ENCODE results near the gene PGM1.

PGM1 gene

DNA sequence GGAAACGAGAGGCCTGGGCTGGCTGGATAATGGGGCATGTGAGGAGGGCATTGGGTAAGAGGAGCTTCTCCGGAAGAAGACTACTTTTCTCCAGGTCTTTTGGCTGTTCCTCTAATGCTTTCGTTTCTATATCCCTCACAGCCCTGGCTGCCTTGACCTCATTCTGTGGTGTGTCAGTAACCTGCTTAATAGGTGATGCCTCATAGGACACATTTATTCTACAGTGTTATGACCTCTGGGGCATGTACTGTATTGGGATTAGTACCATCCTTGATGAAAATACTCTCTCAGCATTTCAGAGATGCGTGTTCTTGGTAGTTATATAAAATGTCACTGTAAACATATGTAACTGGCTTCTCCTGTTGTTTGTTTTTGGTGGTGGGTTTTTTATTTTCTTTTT, 40.1 kb downstream of the PGM1 start:
- no peak for DNase-seq (ENCODE audit: low read depth in 2 of 2)

- DNase-seq (ENCODE audit: low read depth in 2 of 2) = no peak
Measured at GRCh38 chr1:63634471-63634870, 41.3 kb downstream of the PGM1 start.

DNA sequence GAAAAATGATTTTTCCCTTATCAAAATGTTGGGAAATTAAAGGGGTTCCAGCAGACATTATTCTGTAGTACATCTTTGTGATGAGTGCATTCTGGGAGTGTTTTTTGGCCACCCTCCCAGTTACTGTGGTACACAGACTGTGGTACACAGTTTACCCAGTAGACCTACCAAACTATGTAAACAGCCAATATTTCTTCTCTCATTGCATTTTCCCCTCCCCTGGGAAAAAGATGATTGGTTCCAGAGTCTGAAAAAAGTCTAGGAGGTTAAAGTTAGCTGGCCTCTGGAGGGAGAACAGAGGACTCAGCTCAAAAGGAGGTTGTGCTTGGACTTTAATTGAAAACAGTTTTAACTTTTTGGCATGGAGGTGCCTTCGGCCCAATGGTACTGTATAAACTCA, 42.5 kb downstream of the PGM1 start:
- DNase-seq (ENCODE audit: low read depth in 2 of 2) = no peak

DNA sequence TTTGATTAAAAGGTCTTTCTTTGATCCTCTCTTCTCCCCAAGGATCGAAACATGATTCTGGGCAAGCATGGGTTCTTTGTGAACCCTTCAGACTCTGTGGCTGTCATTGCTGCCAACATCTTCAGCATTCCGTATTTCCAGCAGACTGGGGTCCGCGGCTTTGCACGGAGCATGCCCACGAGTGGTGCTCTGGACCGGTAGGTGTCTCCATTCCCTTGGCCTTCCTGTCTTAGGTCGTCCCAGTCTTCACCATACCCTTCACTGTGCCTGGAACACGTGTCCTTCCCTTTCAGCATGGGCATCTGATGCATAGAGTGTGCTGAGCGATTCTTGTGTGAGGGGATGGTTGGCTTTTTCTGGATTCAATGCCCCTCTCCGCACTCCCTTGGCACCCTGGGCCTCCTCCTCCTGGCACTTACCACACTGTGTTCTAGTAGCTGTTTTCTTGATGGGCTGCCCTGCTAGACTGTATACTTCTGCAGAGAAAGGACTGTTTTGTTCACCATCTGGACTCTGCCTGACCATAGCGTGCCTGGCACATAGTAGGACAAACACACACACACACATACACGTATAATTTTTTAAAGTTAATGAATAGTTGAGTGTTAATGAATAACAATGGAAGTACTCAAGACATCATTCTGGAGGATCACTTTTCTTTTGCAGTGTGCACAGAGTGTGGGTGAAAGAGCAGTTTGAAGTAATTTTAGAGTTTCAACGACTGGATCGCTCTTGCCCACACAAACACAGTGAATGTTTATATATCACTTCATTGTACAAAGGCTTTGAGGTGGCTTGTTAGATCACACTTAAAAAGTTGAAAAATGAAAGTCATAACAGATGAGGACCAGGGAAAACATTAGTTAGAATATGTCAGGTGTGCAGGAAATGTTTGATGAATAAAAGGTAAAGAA, 43.2 kb downstream of the PGM1 start:
- no peak for DNase-seq (ENCODE audit: low read depth in 2 of 2)

GRCh38 chr1:63638471-63638870, 45.3 kb downstream of the PGM1 start:
- DNase-seq (ENCODE audit: low read depth in 2 of 2) = no peak

GRCh38 chr1:63638875-63639274, 45.7 kb downstream of the PGM1 start:
- DNase-seq (ENCODE audit: low read depth in 2 of 2) = no peak

GRCh38 chr1:63640633-63641567, 47.7 kb downstream of the PGM1 start:
- DNase-seq (ENCODE audit: low read depth in 2 of 2) = no peak

GRCh38 chr1:63641615-63642014, 48.4 kb downstream of the PGM1 start:
- DNase-seq (ENCODE audit: low read depth in 2 of 2) = no peak

DNA sequence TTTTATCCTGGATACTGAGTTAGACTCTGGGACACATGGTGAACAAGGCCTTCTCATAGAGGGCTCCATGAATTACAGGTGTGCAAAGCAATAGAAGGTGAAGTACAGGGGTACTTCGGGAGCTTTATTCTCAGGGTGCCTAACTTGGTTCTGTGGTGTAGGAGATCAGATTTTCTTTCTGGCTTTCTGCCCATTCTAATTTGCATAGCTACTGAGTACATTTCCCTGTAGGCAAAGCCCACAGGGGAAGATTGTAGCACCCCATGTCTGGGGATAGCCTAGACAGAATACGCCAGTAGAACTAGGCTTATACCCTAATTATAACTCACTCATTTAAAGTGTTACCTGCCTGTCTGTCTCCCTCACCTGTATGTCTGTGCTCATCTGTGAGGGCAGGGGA, 49.7 kb downstream of the PGM1 start:
- DNase-seq (ENCODE audit: low read depth in 2 of 2) = no peak

DNA sequence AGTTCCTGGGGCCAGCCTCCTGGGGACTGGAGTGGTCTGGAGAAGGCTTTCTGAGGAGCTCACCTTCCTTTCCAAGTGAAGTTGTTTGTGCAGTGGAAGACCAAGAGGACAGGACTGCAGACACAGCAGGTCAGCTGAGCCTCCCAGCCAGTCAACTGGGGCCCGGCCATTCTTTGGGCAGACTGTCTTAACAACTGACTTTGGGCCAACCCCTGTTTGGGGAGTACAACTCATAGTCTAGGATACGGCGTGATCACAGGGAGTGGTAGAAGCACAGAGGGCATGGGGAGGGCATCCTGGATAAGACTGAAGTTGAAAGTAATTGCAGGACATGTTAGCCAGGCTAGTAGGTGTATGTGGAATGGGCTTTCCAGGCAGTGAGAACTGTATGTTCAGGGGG, 50.3 kb downstream of the PGM1 start:
- no peak for DNase-seq (ENCODE audit: low read depth in 2 of 2)

GRCh38 chr1:63643926-63644325, 50.7 kb downstream of the PGM1 start:
- no peak for DNase-seq (ENCODE audit: low read depth in 2 of 2)

GRCh38 chr1:63645317-63645716, 52.1 kb downstream of the PGM1 start:
- DNase-seq (ENCODE audit: low read depth in 2 of 2) = no peak

DNA sequence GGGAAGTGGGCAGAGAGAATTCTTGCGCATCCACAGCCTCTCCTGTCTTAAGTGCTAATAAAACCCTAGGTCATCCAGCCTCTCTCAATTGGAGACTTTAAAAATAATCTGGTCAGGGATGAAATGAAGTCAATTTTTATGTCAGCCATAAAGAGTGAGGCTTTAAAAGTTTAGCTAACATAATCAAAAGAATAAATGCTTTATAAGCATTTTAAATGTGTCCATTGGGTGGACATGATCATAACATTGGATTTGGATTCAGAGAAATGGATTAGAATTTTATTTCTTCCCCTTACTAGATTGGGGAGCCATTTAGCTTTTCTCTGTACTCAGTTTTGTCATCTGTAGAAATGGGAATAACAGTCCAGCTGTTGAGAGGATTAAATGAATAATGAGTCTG, 55.5 kb downstream of the PGM1 start:
- no peak for DNase-seq (ENCODE audit: low read depth in 2 of 2)

DNA sequence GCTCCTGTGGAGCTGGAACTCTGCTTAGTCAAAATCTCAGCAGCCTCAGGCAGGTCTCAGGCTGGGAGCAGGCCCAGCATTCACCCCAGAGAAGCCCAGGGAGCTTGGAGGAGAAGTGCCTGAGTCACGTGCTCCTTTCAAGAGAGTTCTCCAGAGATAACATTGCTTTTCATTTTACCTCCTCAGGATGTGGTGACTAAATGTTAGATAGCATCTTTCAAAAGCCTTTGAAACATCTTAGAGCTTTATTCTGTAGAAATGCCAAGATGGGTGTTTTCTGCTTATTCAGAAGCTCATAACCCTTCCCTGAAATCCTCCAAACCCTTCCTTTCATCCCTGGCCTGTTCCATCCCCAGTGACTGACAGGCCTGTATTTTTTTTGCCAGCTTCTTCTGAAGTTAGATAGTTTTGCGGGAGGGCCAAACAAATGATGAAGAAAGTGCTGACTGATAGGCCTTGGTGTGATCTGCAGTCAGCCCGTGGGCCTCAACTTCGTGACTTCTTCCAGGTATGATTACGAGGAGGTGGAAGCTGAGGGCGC, 58.0 kb downstream of the PGM1 start:
- no peak for DNase-seq (ENCODE audit: low read depth in 2 of 2)

DNA sequence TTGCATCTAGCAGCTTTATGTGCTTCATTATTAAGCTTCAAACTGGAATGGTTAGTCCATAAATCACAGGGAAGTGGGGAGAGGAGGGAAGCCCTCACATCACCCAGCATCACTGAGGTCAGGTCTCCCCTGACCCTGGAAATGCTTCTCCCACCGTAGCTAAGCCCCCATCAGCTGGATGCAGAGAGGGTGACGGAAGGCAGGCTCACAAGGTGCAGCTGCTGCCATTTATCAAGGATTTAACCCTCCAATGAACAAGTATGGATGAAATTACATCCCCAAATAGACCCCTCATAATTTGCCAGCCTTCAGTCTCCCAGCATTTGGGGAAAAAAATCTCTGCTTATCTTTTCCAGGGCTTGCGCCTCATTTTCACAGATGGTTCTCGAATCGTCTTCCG, 60.8 kb downstream of the PGM1 start:
- DNase-seq (ENCODE audit: low read depth in 2 of 2) = no peak

DNA sequence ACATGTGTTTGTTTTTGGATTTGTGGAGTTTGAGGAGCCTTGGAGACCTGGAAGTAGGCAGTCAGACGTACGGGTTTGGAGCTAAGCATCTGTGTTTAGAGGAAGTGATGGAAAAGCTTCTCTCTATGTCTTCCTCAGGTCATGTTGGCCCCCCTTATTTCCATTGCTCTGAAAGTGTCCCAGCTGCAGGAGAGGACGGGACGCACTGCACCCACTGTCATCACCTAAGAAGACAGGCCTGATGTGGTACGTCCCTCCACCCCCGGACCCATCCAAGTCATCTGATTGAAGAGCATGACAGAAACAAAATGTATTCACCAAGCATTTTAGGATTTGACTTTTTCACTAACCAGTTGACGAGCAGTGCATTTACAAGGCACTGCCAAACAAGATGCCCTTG, 66.2 kb downstream of the PGM1 start:
- no peak for DNase-seq (ENCODE audit: low read depth in 2 of 2)

DNA sequence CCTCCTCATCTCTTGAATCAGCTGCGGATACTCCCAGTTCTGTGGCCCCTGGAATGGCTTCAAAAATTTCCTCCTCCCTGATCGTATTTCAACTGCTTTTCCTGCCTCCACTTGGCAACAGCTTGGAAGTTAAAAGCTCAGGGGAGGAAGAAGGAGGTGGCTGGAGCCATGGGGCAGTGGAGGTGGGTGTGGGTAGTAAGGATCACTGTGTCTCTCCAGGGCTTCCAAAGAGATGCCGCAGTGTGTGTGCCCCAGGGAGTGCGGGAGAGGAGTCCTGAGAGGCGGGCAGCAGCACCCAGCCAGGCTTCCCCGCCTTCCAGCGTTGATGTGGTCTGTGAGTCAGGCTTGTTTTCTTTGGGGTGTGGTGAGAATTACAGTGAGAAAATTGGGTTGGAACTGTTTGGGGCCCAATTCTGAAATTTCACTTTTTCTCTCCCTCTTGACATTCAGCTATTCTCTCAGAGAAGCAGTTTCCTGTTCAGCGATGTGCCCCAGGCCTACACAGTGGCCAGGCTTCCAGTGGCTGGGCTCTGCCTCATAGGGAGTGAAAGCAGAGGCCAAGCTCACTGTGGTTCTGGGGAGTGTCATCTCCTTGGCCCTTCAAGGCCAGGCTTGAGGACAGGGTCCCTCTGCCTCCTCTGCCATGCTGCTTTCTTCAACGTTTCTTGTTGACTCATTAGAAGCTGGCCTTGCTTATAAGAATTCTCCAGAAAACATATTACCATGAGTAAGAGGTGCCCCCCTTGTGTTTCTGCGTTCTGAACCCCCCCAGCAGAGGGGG, 69.0 kb downstream of the PGM1 start:
- DNase-seq (ENCODE audit: low read depth in 2 of 2) = no peak

DNA sequence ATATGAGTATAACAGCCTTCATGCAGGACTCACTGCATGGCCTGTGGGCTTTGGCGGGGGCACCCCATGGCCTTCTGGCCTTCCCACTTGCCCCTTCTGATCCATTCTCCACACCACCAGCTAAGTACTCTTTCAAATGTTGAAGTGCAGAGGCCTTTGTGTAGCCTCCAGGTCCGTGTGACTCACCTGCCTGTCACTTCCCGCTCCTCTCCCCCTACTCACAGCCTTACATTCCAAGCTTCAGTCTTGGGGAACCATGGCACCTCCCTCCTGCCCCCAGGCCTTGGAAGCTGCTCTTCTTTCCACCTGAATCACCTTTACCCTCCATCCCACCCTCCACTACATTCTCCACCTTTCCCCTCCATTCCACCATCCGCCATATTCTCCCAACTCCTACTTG, 69.6 kb downstream of the PGM1 start:
- no peak for DNase-seq (ENCODE audit: low read depth in 2 of 2)

GRCh38 chr1:63663301-63663700, 70.1 kb downstream of the PGM1 start:
- no peak for DNase-seq (ENCODE audit: low read depth in 2 of 2)

- DNase-seq (ENCODE audit: low read depth in 2 of 2) = no peak
Measured at GRCh38 chr1:63663873-63664272, 70.7 kb downstream of the PGM1 start.

DNA sequence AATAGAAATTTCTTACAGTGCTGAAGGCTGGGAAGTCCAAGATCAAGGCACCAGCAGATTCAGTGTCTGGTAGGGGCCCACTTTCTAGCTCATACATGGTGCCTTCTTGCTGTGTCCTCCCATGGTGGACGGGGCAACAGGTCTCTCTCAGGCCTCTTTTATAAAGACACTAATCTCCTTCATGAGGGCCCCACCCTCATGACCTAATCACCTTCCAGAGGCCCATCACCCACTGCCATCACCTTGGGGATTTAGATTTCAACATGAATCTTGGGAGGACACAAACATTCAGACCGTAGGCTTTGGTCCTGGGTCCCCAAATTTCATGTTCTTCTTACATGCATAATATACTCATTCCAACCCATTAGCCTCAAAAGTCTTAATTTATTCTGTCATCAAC, 71.5 kb downstream of the PGM1 start:
- DNase-seq (ENCODE audit: low read depth in 2 of 2) = no peak

DNA sequence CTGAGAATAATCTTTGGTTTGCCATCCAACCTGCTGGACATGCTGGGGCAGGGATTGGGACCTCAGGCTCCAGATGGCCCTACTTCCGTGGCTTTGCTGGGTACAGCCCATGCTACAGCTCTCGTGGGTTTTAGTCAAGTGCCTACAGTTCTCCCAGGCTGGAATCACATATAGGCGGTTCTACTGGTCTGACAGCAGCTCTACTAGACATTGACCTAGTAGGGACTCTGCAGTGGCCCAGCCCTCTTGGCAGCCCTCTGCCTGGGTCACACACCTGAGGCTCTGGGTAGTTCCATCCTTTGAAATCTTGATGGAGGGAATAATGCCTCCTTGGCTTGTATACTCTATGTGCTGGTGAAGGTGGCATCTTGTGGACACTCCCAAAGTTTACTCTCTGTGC, 72.2 kb downstream of the PGM1 start:
- no peak for DNase-seq (ENCODE audit: low read depth in 2 of 2)

Measured in stimulated activated CD8-positive, alpha-beta memory T cell treated with anti-CD3 and anti-CD28 coated beads, Interleukin-2, amount 100 ng/mL, for 1 hour (primary cell).